Measurements from ENCODE around the gene PCLO.

PCLO gene

DNA sequence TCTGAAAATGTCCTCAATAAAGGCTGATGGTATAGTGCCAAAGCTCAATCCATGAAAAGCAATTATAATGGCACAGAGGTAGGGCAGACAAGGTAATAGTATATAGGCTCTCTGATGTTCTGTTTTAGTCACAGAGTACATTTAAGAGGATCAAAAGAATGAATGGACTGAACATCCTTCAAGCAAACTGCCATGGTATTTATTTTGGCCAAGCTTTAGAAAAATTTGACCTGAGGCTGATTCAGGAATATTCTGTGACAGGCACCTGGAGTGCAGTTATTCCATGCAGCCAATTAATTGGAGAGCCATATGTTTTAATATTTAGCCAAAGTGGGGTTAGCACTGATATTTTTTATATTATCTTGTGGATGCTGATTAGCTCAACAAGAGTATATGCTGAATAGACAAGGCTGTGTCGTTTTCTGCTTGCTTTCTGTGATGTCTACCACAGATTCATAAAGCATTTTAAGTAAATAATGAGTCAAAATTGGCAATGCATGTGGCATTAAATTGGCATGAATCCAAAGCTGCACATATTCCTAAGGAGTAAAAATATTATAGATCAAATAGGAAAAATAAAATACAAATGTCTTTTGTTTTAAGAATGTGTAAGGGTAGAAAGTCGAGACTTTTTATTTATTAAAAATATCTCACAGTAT, 177.4 kb downstream of the PCLO start:
- TF ChIP-seq, protein P1, sequence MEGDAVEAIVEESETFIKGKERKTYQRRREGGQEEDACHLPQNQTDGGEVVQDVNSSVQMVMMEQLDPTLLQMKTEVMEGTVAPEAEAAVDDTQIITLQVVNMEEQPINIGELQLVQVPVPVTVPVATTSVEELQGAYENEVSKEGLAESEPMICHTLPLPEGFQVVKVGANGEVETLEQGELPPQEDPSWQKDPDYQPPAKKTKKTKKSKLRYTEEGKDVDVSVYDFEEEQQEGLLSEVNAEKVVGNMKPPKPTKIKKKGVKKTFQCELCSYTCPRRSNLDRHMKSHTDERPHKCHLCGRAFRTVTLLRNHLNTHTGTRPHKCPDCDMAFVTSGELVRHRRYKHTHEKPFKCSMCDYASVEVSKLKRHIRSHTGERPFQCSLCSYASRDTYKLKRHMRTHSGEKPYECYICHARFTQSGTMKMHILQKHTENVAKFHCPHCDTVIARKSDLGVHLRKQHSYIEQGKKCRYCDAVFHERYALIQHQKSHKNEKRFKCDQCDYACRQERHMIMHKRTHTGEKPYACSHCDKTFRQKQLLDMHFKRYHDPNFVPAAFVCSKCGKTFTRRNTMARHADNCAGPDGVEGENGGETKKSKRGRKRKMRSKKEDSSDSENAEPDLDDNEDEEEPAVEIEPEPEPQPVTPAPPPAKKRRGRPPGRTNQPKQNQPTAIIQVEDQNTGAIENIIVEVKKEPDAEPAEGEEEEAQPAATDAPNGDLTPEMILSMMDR (conservative IDR thresholded peaks at IDR 0.05; ENCODE audit: control insufficient read depth, insufficient read depth, low read depth, low read length), result no peak
- DNase-seq (ENCODE audit: low read depth), result no peak
- H3K4me3 ChIP-seq (ENCODE audit: control insufficient read depth, low read depth, low read length), result no peak overlapping the region

DNA sequence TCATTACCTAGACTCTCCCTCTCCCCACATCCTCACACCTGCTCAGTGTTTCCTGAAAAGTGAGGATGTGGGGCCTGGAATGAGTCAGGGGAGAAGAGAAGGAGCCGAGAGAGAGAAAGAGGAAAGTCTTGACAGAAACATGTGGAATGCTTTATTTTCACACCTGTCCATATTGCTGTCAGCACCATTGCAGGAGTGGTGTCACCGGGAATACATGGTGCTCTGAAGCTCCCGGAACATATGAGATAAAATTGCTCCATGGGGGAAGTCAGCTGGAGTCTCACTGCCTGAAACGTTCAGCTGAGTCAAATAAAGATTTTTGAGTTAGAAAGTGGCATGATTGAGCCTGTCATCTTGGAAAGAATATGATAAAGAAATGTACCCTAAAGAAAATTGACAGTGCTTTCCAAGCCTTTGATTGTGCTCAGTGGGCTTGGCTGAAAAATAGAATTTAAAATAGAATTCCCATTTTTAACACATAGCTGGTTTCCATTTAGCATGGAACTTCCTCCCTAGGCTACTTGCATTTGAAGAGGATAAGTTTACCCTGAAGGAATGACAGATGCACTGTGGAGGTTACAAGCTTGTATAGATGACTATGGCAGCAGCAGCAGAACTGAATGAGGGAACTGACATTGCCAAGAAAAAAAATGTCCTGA, 182.4 kb downstream of the PCLO start:
- TF ChIP-seq, protein P1 (conservative IDR thresholded peaks at IDR 0.05; ENCODE audit: control insufficient read depth, insufficient read depth, low read depth, low read length), result no peak
- H3K4me3 ChIP-seq (ENCODE audit: control insufficient read depth, low read depth, low read length), result no peak overlapping the region
- no peak for DNase-seq (ENCODE audit: low read depth)

DNA sequence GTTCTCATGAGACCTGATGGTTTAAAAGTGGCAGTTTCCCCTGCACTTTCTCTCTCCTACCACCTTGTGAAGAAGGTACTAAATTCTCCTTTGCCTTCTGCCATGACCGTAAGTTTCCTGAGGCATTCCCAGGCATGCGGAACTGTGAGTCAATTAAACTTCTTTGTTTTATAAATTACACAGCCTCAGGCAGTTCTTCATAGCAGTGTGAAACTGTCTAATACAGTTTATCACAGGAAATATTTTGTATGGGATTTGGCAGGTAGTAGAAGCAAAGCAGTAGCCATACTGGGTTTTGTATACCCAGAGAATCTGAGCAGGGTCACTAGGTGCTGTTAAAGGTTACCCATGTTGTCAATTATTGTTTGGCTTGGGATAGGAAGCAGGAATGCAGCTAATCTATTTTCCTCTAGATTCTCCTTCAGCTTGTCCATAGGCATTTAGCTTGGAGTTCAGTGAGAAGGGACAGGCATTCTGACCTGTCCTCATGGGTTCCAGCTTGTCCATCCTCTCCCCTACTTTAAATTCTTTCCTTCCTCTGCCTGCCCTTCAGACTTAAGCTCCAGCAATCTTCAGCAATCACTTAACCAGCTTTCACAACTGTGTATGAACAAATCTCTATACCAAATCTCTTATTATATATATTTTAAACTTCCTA, 186.7 kb downstream of the PCLO start:
- DNase-seq (ENCODE audit: low read depth), result no peak
- H3K4me3 ChIP-seq (ENCODE audit: control insufficient read depth, low read depth, low read length), result no peak overlapping the region
- TF ChIP-seq, protein P1 (conservative IDR thresholded peaks at IDR 0.05; ENCODE audit: control insufficient read depth, insufficient read depth, low read depth, low read length), result no peak

DNA sequence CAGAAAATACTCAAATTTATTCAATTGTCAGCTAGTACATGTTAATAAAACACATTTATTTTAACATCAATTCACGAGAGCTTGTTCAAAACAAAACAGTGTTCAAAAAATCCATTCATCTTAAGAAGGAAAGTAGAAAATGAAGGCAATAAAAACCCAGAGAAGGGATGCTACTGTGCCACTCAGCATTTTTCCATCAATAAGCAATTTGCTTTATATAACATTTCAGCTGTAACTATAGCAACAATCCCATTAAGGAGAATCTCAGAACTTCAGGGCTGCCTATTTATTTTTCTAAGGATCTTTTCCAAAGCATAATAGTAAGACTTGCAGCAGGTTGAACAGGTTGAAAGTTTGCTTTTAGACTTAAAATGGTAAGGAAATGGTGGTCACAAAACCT, 190.5 kb downstream of the PCLO start:
- H3K4me3 ChIP-seq (ENCODE audit: control insufficient read depth, low read depth, low read length), result no peak overlapping the region
- TF ChIP-seq, protein P1 (conservative IDR thresholded peaks at IDR 0.05; ENCODE audit: control insufficient read depth, insufficient read depth, low read depth, low read length), result no peak
- DNase-seq (ENCODE audit: low read depth), result no peak

DNA sequence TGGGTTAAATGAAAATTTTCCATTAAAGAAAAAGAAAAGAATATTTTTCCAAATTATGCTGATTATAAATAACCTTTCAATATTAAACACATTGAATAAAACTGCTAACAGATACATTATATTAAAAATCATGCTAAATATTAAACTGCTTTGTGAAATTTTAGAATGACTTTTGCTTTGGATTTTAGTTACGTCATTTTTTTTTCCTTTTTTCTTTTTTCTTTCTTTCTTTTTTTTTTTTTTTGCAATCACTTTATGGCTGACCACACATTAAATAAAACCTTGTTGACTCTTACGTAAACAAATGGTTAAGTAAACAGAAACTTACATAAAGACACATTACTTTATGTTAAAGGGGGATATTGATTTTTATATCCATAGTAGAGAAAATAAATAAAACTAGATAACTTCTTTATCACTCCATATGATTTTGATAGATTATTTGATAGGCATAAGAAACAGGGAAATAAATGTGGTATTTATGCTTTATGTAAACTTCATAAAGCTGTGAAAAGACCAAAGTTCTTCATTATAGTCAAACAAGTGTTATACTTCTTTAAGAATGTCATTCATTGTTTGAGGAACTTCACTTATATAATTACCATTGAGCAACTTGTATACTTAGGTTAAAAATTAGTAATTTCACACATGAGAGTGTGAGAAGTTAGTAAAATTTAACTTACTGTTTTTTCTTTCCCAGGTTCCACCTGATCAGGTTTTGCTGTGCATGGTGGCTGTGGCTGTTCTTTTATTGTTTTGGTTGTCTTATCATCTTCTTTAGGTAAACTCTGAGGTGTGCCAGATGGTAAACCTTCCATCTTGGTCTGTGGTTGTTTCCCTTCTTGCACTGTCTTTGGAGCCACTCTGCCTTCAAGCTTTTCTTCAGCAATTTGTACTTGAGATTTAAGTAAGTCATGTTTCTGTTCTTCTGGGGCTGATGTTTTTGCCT, 197.3 kb downstream of the PCLO start:
- H3K4me3 ChIP-seq (ENCODE audit: control insufficient read depth, low read depth, low read length), result no peak overlapping the region
- TF ChIP-seq, protein P1 (conservative IDR thresholded peaks at IDR 0.05; ENCODE audit: control insufficient read depth, insufficient read depth, low read depth, low read length), result no peak
- DNase-seq (ENCODE audit: low read depth), result no peak

DNA sequence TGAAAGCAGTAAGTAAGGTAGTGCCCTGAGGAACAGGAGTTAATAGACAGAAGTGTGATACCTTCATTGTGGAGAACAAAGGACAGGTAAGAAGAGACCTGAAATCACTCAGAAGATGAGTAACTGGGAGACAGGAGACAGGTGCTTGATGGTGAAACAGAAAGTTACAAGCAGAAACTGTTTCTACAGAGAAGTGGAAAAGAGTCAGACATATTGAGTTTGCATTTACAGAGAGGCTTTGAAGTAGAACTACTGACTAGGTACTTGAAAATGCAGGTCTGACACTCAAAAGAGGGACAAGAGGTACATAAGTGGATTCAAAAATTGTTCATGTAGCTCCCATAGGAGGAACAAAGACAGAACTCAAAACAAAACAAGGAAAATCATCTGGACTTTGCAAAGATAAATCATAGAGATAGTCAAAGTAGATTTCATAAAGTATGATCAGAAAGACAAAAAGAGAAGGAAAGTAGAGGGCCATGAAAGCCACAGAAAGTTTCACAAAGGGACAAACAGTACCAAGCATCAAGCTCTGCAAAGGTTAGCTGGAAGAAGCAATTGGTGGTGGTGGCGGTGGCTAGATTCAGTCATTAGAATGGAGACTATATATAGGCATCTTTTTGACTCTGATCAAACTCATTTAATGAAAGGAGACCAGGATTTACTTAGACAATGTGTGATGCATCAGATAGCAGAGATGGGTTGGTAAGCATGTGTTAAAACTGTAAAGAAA, 198.4 kb downstream of the PCLO start:
- TF ChIP-seq, protein P1 (conservative IDR thresholded peaks at IDR 0.05; ENCODE audit: control insufficient read depth, insufficient read depth, low read depth, low read length), result no peak
- DNase-seq (ENCODE audit: low read depth), result no peak
- no peak overlapping the region for H3K4me3 ChIP-seq (ENCODE audit: control insufficient read depth, low read depth, low read length)

Data from fibroblast of mammary gland (primary cell).